ENCODE measurements around the gene IGSF9.

- TF ChIP-seq GATA2 (IDR thresholded peaks at IDR 0.05; ENCODE audit: low read depth, low read length), result no peak
- TF ChIP-seq GATA3 (IDR thresholded peaks at IDR 0.05; ENCODE audit: low read depth, low read length), result no peak
Measured at GRCh38 chr1:159964144-159964543, 18.7 kb upstream of the IGSF9 start.

Data from SH-SY5Y (cell line).